Esophagus squamous epithelium (tissue), 5 donors: ENCODE measurements around the gene CCDC13. TPM values are rescaled to one million over a fixed set of nuclear protein-coding genes. Genes with fewer than 3 reads are reported as not detected.

Experiments used
- DNase-seq: peaks from one replicate; lab custom pipeline; 2025; lab: John Stamatoyannopoulos, UW
- H3K27ac ChIP-seq, 4 donors: fragments of 200-600 bp; sonication (generic); one replicate each; pipeline ENCODE4 v1.5.1; 2016 to 2019; ENCODE audit warnings: mild to moderate bottlenecking in 1 of 4
- H3K27me3 ChIP-seq, 4 donors: fragments of 200-600 bp; sonication (generic); 1 replicate in 3 of 4; 2 replicates in 1 of 4; pipeline versions ENCODE4 v1.5.1 to v1.6.0; 2017 to 2021; ENCODE audit warnings: antibody characterized with exemption in 1 of 4
- H3K36me3 ChIP-seq, 3 donors: fragments of 200-600 bp; sonication (generic); one replicate each; pipeline ENCODE4 v1.5.1; 2016 to 2019
- H3K4me1 ChIP-seq, 3 donors: fragments of 200-600 bp; sonication (generic); one replicate each; pipeline ENCODE4 v1.5.1; 2017 to 2019
- H3K4me3 ChIP-seq, 4 donors: fragments of 200-600 bp; sonication (generic); 1 replicate in 3 of 4; 2 replicates in 1 of 4; pipeline ENCODE4 v1.5.1; 2016 to 2019; ENCODE audit warnings: mild to moderate bottlenecking in 2 of 4, moderate library complexity in 1 of 4
- H3K9me3 ChIP-seq, 3 donors: fragments of 200-600 bp; sonication (generic); one replicate each; pipeline ENCODE4 v1.5.1; 2016 to 2019
- POLR2A ChIP-seq, 4 donors: fragments of 450-650 bp; IDR thresholded peaks; one replicate each; pipeline ENCODE4 v1.6.1; 2017; ENCODE audit warnings: antibody characterized with exemption in 4 of 4, mild to moderate bottlenecking in 4 of 4, moderate library complexity in 3 of 4
- WGBS, 2 donors: methylation state at CpG; one replicate each; pipeline ENCODE4 v1.1.5; 2018; 5-methylcytosine and 5-hydroxymethylcytosine counted together
- intact Hi-C: fragments of 100-400 bp; cut with DNase I; formaldehyde crosslinking; loops from one replicate; pipeline ENCODE4 v1.15.0; 2022
- total RNA-seq, 4 donors: library from RNA; depleted of rRNA; stranded (reverse); fragments of >200 nt; gene quantifications; one replicate each; pipeline ENCODE4 v1.1.0, GENCODE V29; 2016
- TF ChIP-seq, protein P1 (sequence below), 6 experiments: fragments of 450-650 bp in 4 of 6; fragments of 200-600 bp in 2 of 6; sonication (generic) in 2 of 6; IDR thresholded peaks; one replicate each; pipeline ENCODE4 v1.5.1; 2016 to 2019; ENCODE audit warnings: antibody characterized with exemption in 6 of 6, mild to moderate bottlenecking in 4 of 6, moderate library complexity in 4 of 6
- donor health status: DM: yes; HTN: yes; CAD: no.

Gene CCDC13, protein sequence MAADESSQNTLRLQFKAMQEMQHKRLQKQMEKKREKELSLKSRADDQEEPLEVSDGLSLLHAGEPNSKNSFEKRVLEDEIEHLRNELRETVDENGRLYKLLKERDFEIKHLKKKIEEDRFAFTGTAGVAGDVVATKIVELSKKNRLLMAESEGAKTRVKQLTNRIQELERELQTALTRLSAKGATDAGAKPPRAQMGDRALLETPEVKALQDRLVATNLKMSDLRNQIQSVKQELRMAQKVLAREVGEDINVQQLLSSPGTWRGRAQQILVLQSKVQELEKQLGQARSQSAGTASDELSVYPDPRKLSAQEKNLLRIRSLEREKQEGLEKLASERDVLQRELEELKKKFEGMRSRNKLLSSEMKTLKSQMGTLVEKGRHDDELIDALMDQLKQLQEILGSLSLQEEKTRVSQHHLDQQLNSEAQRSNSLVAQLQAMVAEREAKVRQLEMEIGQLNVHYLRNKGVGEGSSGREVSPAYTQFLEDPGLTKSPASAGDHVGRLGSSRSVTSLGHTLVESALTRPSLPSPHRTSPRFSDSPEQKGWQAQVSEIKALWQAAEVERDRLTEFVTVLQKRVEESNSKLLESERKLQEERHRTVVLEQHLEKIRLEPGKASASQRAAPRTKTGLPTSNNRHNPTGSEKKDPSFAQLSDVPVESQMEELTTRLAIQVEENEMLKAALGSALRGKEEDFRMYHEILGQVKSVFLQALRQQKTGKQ
- 1 to 10 TPM in 1 of 4 donors, under 1 TPM in 1, not detected in 2; 0.62 to 1.3 TPM for total RNA-seq

DNA sequence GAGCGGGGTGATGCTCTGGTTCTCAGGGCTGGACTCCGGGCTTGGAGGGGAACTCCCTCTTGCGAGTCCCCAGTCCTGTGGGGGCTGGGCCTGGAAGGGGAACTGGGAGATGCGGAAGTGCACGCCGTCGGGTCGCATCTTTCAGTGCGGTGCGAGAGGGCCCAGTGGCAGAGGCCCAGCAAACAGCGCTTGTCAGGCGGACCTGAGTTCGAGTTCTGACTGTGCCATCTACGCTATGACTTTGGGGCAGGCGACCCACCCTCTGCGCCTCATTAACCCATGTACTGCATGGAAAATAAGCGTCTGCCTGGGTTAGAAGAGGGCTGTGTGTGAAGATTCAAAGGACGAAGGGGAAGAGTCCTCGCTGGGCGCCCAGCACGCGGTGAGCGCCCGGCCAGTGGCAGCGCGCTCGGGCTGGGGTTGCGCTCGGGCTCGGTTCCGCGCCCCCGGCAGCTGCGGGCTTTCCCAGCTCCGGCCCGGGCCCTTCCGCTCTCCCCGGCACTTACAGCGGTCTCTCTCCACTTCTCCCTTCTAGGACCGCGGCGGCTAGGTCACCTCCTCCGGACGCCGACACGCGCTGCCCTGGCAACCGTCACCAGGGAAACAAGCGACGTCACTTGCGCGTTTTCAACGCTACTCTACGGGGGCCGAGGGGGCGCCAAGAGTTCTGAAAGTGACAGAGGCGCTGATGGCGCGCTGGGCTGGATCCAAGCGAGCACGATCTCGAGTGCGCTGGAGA is at the start of gene CCDC13:
Gene CCDC13, minus strand, starts transcription at position 584 of the 739 bp plus-strand sequence. CDS start 14,908 bp downstream, outside the sequence.
- intact Hi-C loops, result no loop called here
- TF ChIP-seq POLR2A (IDR thresholded peaks at IDR 0.05), result no peak
- TF ChIP-seq, protein P1, sequence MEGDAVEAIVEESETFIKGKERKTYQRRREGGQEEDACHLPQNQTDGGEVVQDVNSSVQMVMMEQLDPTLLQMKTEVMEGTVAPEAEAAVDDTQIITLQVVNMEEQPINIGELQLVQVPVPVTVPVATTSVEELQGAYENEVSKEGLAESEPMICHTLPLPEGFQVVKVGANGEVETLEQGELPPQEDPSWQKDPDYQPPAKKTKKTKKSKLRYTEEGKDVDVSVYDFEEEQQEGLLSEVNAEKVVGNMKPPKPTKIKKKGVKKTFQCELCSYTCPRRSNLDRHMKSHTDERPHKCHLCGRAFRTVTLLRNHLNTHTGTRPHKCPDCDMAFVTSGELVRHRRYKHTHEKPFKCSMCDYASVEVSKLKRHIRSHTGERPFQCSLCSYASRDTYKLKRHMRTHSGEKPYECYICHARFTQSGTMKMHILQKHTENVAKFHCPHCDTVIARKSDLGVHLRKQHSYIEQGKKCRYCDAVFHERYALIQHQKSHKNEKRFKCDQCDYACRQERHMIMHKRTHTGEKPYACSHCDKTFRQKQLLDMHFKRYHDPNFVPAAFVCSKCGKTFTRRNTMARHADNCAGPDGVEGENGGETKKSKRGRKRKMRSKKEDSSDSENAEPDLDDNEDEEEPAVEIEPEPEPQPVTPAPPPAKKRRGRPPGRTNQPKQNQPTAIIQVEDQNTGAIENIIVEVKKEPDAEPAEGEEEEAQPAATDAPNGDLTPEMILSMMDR (IDR thresholded peaks at IDR 0.05), result no peak
- WGBS, 2 donors, result 0 to 8% methylated on average over 10 to 12 of the region's 63 CpGs

DNA sequence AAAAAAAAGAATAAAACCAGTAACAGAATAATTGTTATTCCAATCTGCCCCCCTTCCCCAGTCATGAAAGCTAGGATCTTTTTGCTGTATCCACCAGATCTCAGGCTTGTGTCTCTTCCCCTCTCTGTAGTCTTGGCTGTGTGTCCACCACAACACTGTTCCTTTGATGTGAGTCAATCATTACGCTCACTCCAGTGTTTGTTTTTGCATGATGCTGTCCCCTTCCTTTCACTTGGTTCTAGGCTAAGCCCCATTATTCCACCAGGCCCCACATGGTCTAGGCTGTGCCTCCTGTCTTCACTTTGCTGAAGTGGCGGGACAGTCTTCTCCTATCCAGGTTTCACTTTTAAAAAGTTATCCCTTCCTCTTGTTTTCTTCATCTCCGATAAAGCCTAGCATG is 49.8 kb upstream of the CCDC13 start:
- 47 to 70% methylated on average over 3 of the region's 3 CpGs for WGBS, 2 donors
- no peak for TF ChIP-seq POLR2A (IDR thresholded peaks at IDR 0.05)
- TF ChIP-seq, protein P1 (IDR thresholded peaks at IDR 0.05), result no peak
- intact Hi-C loops, result no loop called here

More for the DNA sequence above, at the start of gene CCDC13:
- Histone ChIP-seq H3K4me3 (peak within 1 kb of the TSS; percentile 29 to 70 (median 42)), H3K27me3 (no peaks in the 10 kb centered on the region), H3K27ac (peak within 1 kb of the TSS; percentile 36 to 90 (median 62)), H3K4me1 (peaks cover 0 to 28% (median 4%) of the 10 kb centered on the region in 3 donors), H3K36me3 (no peaks in the 10 kb centered on the region), H3K9me3 (no peaks in the 10 kb centered on the region)
- DNase-seq, result peak; percentile 79

DNA sequence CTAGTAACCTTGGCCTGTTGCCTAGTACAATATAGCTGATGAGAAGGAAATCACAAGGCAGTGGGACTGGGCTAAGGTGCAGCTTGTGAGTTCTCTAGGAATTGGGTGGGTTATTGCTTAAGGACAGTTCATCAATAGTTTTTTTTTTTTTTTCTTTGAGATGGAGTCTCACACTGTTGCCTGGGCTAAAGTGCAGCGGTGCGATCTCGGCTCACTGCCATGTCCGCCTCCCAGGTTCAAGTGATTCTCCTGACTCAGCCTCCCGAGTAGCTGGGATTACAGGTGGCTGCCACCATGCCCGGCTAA is 47.6 kb upstream of the CCDC13 start:
- intact Hi-C loops, result no loop called here
- TF ChIP-seq POLR2A (IDR thresholded peaks at IDR 0.05), result no peak
- TF ChIP-seq, protein P1 (IDR thresholded peaks at IDR 0.05), result no peak
- no peak for DNase-seq
- Histone ChIP-seq H3K36me3 (no peaks in the 10 kb centered on the region), H3K27me3 (no peaks in the 10 kb centered on the region), H3K4me3 (no peak overlapping the region), H3K4me1 (peaks cover 8 to 51% (median 11%) of the 10 kb centered on the region in 3 donors), H3K9me3 (no peaks in the 10 kb centered on the region), H3K27ac (peak overlapping the region in 2 of 4 donors; percentile 56 to 72)
- 80 to 92% methylated on average over 6 of the region's 6 CpGs for WGBS, 2 donors

More for the DNA sequence above, 49.8 kb upstream of the CCDC13 start:
- Histone ChIP-seq H3K27ac (peak overlapping the region in 2 of 4 donors; percentile 49 to 66), H3K27me3 (no peaks in the 10 kb centered on the region), H3K4me1 (peaks cover 5 to 62% (median 21%) of the 10 kb centered on the region in 3 donors), H3K9me3 (no peaks in the 10 kb centered on the region), H3K36me3 (no peaks in the 10 kb centered on the region), H3K4me3 (no peak overlapping the region)
- no peak for DNase-seq

DNA sequence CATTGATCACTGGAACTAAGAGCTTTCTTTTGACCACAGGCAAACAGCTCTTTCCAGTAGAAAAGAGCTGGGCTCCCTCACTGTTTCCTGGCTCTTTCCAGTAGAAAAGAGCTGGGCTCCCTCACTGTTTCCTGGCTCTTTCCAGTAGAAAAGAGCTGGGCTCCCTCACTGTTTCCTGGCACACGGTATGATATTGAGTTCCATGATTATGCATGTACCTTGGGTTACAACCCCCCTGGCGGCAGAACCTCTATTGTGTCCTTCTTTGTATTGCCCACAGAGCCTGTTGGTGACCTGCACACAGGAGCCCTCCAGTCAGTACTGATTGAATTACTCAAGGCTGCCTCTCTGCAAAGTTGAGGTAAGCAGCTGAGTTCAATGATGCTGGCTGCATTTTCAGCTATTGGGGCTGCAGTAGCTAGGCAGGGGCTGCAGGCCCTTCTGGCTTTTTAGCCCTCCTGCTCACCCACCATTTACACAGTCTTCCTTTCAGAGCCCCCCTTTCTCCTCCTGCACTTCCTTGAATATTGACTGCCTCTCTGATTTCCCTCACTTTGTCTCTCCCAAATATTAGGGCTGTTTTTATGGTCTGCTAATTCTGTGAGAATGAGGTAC is 46.4 kb upstream of the CCDC13 start:
- Histone ChIP-seq H3K4me1 (peaks cover 13 to 60% (median 16%) of the 10 kb centered on the region in 3 donors), H3K4me3 (no peak overlapping the region), H3K9me3 (no peaks in the 10 kb centered on the region), H3K27me3 (no peaks in the 10 kb centered on the region), H3K36me3 (no peaks in the 10 kb centered on the region), H3K27ac (peak overlapping the region in 3 of 4 donors; percentile 41 to 72 (median 54))
- TF ChIP-seq, protein P1 (IDR thresholded peaks at IDR 0.05), result no peak
- TF ChIP-seq POLR2A (IDR thresholded peaks at IDR 0.05), result no peak
- intact Hi-C loops, result no loop called here
- WGBS, 2 donors, result 40 to 71% methylated on average over 1 to 2 of the region's 2 CpGs
- no peak for DNase-seq
